GM12872 (cell line): Measurements from ENCODE around the gene CDADC1.

ENCODE experiments used
- CTCF ChIP-seq: IDR thresholded peaks from 3 replicates; pipeline ENCODE4 v1.5.1; 2011; ENCODE audit warnings: low read depth, mild to moderate bottlenecking, low read length, moderate library complexity; ENCODE audit not compliant: insufficient read depth

Gene CDADC1

GRCh38 chr13:49296659-49297058 is 48.9 kb downstream of the CDADC1 start:
- TF ChIP-seq CTCF = no peak

GRCh38 chr13:49297338-49297737 is 49.6 kb downstream of the CDADC1 start:
- no peak for TF ChIP-seq CTCF

DNA sequence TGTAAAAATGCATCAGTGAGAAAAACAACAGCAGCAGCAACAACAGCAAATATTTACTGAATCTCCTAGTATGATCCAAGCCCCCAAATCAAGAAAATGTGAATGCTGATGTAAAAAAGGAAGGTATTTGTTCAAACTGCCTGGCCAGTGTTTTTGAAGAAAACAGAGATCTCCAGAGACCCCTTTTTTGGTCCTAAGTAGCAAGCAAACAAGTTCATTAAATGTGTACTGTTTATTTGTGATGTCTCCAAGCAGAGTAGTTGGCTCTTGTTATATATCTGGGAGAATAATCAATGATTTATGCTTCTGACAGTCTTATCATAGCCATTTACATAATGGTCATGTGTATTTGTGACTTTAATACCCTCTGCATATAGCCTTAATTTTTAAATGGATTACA is 50.7 kb downstream of the CDADC1 start:
- no peak for TF ChIP-seq CTCF

GRCh38 chr13:49298903-49299605 is 51.3 kb downstream of the CDADC1 start:
- TF ChIP-seq CTCF = no peak

- no peak for TF ChIP-seq CTCF
Observed at GRCh38 chr13:49300276-49300675, 52.6 kb downstream of the CDADC1 start.

GRCh38 chr13:49300739-49301589 is 53.2 kb downstream of the CDADC1 start:
- peak; percentile 83 for TF ChIP-seq CTCF

- TF ChIP-seq CTCF = no peak
Observed at GRCh38 chr13:49302222-49302621, 54.5 kb downstream of the CDADC1 start.
